H54 (cell line): ENCODE results near the gene HS3ST6.

Experiments
- DNase-seq: peaks from one replicate; pipeline ENCODE4 v3.0.0; 2011; ENCODE audit warnings: low spot score, mixed read lengths; ENCODE audit not compliant: insufficient read length
- FAIRE-seq: peaks from 3 replicates; lab custom pipeline; 2011; peaks lifted over from hg19 to GRCh38; lab: Jason Lieb, UNC
- POLR2A ChIP-seq: IDR thresholded peaks from 2 replicates; pipeline ENCODE4 v1.6.1; 2011; ENCODE audit warnings: low read depth, mild to moderate bottlenecking, low read length

Gene HS3ST6

DNA sequence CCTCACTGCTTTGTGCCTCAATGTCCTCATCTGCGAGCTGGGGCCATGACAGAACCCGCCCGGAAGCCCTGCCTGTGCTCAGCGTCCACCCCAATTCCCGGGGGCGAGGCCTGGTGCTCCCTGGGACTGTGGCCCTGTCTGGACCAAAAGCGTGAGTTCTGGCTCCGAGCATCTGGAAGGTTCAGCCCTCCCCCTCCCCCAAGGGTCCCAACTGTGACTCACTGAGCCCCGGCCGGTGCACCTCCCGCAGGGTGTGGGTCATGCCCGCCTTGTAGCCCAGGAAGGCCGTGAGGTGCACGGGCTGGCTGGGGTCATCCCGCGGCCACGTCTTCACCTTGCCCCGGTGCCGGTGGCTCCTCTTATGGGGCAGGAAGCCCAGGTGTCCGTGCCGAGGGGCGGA, 35.5 kb upstream of the HS3ST6 start:
- DNase-seq = no peak
- FAIRE-seq = no peak
- TF ChIP-seq POLR2A = no peak

- DNase-seq (no peak), FAIRE-seq (no peak)
- no peak for TF ChIP-seq POLR2A
Observed at GRCh38 chr16:1950559-1950958, 32.3 kb upstream of the HS3ST6 start.

GRCh38 chr16:1950047-1950446, 31.8 kb upstream of the HS3ST6 start:
- TF ChIP-seq POLR2A = no peak
- DNase-seq (no peak), FAIRE-seq (no peak)

DNA sequence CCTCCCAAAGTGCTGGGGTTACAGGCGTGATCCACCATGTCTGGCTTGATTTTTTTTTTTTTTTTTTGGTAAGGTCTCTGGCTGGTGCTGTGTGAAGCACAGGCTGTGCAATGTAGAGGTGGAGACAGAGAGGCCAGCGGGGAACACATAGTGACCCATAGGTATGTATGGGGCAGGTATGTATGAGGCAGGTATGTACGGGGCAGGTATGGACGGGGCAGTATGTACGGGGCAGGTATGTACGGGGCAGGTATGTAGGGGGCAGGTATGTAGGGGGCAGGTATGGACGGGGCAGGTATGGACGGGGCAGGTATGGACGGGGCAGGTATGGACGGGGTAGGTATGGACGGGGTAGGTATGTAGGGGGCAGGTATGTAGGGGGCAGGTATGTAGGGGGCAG, 31.3 kb upstream of the HS3ST6 start:
- TF ChIP-seq POLR2A = no peak
- DNase-seq = no peak
- FAIRE-seq = no peak

GRCh38 chr16:1947369-1947670, 29.1 kb upstream of the HS3ST6 start:
- FAIRE-seq (no peak), DNase-seq (no peak)
- no peak for TF ChIP-seq POLR2A

- TF ChIP-seq POLR2A = no peak
- DNase-seq = no peak
- FAIRE-seq = no peak
Observed at GRCh38 chr16:1946495-1947368, 28.5 kb upstream of the HS3ST6 start.

GRCh38 chr16:1945559-1946391, 27.6 kb upstream of the HS3ST6 start:
- FAIRE-seq (no peak), DNase-seq (no peak)
- TF ChIP-seq POLR2A = no peak

DNA sequence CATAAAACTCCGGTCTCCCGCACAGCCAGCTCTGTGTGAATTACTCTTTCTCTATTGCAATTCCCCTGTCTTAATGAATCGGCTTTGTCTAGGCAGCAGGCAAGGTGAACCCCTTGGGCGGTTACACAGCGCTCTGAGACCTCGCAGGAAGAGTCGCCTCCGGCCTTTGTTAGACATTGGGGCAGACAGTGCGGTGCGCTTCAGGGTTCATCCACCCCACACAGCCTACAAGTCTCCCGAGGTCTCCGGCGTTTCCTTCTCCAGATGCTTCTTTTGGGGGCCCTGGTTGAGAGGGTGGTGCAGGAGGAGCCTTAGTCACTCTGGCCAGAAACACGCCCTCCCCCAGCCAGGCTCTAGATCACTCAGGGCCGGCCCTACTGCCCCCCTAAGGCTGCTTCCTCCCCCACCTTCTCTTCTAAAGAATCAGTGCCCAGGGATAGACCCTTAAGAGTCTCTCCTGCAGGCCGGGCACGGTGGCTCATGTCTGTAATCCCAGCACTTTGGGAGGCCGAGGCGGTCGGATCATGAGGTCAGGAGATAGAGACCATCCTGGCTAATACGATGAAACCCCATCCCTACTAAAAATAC, 26.5 kb upstream of the HS3ST6 start:
- FAIRE-seq (no peak), DNase-seq (no peak)
- TF ChIP-seq POLR2A = no peak

DNA sequence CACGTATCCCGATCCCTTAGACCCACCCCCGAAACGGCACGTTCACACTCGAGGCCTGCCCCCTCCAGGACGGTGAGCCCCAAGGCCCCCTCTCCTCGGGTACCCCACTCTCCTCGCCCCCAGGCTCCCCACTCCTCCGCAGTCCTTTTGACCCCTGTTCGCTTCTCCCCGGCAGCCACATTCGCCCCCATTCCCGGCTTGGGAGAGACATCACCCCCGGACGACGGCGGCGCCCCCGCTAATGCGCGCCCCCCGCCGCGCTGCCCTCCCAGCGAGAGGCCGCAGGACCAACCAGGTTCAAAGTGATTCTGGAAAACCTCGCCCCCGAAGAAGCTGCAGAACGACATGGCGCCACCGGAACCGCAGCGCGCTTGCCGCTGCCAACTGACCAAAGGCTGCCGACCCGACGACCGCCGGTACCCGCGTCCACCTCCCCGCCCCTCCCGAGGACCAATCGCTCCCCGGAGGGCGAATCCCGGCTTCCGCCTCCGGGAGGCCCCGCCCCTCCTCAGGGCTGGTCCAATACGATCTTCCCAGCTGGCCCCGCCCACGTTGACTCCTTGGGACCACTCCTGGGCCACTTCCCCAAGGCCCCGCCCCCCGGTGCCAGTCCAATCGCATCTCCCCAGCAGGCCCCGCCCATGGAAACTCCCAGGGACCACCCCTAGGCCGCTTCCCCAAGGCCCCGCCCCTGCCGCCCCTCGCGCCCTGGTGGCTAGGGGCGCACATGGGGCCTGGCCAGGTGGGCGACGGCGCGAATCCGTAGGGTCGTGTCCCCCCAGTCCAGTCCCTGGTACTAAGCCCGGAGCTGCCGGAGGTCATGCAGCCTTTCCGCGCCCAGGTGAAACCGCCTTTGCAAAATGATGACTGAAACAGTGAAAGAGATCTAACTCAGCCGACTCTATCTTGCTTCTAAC, 24.9 kb upstream of the HS3ST6 start, which contains the start of gene MSRB1:
Gene MSRB1, minus strand, starts transcription at position 390 of the 917 bp plus-strand sequence. Its CDS starts 43 bp downstream, at position 347.
- peak; percentile 91 for TF ChIP-seq POLR2A
- FAIRE-seq (peak; percentile 67), DNase-seq (peak; percentile 98)

DNA sequence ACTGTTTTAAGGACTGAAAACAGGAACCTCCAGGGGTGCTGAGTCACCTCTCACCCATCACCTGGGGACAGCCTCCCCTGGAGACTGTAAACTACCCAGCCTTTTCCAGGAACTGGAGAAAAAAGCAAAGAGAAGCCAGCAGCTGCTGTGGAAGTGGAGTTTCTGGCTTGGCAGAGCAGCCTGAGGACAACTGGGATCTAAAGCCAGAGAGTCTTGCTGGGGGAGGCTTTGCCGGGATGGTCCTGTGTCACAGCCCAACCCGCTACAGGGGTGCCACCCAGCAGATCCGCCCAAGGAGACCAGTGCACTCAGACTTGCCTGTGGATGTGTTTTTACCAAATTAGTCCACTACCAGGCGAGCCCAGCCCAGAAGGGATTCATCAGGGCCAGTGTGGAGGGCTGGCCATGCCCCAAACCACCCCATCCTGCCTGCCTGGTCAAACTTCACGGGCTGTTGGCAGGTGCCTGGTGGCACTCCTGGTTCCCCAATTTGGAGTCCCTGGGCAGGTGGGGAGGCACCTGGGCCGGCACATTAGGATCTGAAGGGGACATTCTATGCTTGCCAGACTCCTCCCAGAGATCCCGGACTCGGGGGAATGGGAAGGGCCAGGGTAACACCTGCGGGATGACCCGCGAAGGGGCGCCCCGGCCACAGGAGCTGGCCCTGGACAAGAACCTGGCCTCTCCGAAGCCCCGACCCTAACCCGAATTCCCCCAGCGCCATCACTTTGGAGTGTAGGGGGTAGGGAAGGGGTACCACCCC, 24.0 kb upstream of the HS3ST6 start:
- DNase-seq = no peak
- no peak for FAIRE-seq
- no peak for TF ChIP-seq POLR2A

DNA sequence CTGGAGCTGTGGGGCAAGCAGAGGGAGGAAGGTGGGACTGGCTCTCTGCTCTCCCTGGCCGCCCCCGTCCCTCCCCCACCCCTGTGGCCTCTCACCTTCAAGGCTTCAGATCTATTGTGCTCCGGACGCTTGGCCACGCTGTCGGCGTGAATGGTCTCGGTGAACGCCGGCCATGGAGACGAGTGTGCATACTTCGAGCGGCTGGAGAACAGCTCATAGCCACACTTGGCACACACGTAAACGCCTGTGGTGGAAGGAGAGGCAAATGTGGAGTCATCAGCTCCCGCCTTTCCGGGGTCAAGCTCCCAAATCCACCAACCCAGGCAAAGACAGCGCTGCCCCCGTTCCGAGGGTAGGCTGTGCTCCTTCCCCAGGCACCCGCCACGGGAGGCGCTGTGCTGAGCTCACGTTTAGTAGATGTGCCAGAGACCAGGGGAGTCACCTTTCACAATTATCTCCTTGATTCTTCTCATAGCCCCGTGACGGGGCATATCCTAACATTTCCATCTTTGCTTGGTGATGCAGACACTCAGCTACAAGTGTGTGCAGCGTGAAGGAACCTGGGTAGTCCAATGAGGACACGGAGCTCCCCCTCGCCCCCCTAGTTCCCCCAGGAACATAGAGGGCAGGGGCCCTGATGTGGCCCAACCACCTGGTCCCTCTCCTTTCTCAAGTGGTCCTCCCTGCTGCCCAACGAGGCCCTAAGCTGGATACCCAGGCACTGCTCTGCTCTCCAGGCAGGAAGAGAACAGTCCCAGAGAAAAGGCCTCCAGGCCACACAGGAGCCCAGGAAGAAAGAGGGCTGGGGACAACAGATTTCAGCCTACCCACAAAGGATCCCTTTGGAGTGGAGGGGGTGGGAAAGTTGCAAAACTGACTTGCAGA, 23.2 kb upstream of the HS3ST6 start:
- FAIRE-seq (no peak), DNase-seq (no peak)
- no peak for TF ChIP-seq POLR2A
